Thoracic aorta (tissue), 2 donors: ENCODE data around the gene AGAP9. TPM values are rescaled to one million over a fixed set of nuclear protein-coding genes. Genes with fewer than 3 reads are reported as not detected.
A peak's percentile ranks its signal among the peaks of the same experiment; 100 is the strongest.
"Not testable (repeated sequence)": the region's sequence is repeated elsewhere in the genome, so short reads cannot be mapped to it uniquely, and the experiment has no call there.

Experiments
- ATAC-seq: fragments of 150-250 bp; one replicate; pipeline ENCODE4 v1.8.0; 2017; ENCODE audit warnings: low read depth; ENCODE audit not compliant: insufficient number of reproducible peaks, low FRiP score
- DNase-seq: peaks from one replicate; pipeline ENCODE4 v3.0.0-alpha.2; 2020; ENCODE audit warnings: low spot score
- H3K27ac ChIP-seq, 2 donors: fragments of 200-600 bp; sonication (generic); 1 replicate in 1 of 2; 2 replicates in 1 of 2; pipeline ENCODE4 v1.5.1; 2016; ENCODE audit warnings: mild to moderate bottlenecking in 2 of 2, moderate library complexity in 2 of 2
- H3K27me3 ChIP-seq: fragments of 200-600 bp; sonication (generic); replicated peaks from 2 replicates; pipeline ENCODE4 v1.6.0; 2016; ENCODE audit warnings: mild to moderate bottlenecking; ENCODE audit not compliant: insufficient read depth
- H3K36me3 ChIP-seq: fragments of 200-600 bp; sonication (generic); one replicate; pipeline ENCODE4 v1.5.1; 2016
- H3K4me1 ChIP-seq, 2 donors: fragments of 200-600 bp; sonication (generic); 1 replicate in 1 of 2; 2 replicates in 1 of 2; pipeline versions ENCODE4 v1.5.1 to v1.6.0; 2016; ENCODE audit warnings: low read depth in 2 of 2, mild to moderate bottlenecking in 1 of 2; ENCODE audit not compliant: control insufficient read depth in 1 of 2
- H3K4me3 ChIP-seq: fragments of 200-600 bp; sonication (generic); 2 replicates; pipeline ENCODE4 v1.5.1; 2016; ENCODE audit warnings: mild to moderate bottlenecking
- H3K9me3 ChIP-seq: fragments of 200-600 bp; sonication (generic); 2 replicates; pipeline ENCODE4 v1.5.1; 2016
- total RNA-seq, 2 donors: library from RNA; depleted of rRNA; stranded (reverse); fragments of >200 nt; gene quantifications; one replicate each; pipeline versions ENCODE4 v1.1.0 to v1.2.3, GENCODE V29; 2016

The AGAP9 gene
- total RNA-seq, 2 donors from 2014 or later = 8.9 to 13.9 TPM

DNA sequence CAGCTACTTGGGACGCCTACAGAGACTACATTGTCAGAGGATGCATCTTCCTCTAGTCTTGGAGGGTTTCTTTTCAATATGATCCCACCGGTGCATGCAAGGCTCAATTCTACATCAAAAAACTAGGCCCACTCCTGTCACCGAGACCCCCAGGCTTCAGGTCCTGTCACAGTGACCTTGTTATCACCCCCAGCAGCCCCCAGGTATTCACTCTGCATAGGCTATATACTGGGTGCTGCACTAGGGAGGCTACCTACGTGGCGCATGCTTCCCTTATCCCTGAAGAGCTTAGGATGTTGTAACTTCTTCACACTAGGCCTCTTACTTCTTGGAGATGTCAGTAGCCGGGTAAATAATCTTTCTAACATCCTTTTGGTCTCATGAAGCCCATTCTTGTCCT is 31.1 kb upstream of the AGAP9 start:
- not testable (repeated sequence) for ATAC-seq, H3K4me1 ChIP-seq, H3K9me3 ChIP-seq, H3K4me3 ChIP-seq, DNase-seq, H3K27me3 ChIP-seq, H3K36me3 ChIP-seq, H3K27ac ChIP-seq

DNA sequence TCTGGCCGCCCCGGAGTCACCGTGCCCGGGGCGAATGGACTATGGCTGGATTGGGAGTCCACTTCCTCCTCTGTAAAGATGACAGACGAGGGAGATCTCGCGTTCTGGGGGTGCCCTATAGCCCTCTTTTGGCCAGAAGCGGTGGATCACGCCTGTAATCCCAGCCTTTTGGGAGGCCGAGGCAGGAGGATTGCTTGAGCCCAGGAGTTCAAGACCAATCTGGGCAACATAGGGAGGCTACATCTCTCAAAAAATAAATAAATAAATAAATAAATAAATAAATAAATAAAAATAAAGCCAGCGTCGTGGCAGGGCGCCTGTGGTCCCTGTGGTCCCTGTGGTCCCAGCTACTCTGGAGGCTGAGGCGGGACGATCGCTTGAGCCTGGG is 30.4 kb upstream of the AGAP9 start:
- not testable (repeated sequence) for H3K27me3 ChIP-seq, H3K9me3 ChIP-seq, DNase-seq, H3K4me1 ChIP-seq, H3K36me3 ChIP-seq
- Histone ChIP-seq H3K27ac (peak overlapping the region; percentile 80 to 85), H3K4me3 (peak overlapping the region; percentile 75)
- peak; percentile 17 for ATAC-seq

DNA sequence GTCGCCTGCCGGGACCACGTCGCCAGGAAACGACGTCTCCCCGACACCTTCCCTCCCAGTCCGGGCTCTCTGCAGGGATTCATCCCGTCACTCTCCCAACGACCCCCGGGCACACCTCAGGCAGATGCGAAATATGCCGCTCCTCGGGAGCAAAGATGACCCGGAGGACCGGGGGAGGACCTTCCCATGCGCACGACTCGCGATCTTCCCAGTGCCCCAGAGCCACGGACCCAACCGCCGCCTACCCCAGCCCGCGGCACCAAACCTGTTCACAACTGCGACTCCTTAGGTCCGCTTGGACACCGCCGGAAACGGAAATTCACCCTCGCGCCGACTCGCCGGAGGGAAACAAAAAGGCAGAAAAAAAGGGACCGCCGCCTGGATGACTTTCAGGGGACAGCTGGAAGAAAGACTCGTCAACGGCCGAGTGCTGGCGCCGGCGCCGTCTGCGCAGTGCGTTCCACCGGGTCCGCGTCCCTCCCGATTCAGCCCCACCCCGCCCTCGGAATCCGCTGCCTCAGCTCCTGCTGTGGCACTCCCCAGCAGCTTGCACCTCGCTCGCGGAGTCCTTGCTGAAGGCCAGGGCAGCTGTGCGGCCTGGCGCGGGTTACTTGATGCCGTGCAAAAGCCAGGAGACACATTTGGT is 29.9 kb upstream of the AGAP9 start:
- H3K36me3 ChIP-seq, H3K4me1 ChIP-seq, H3K9me3 ChIP-seq, H3K27me3 ChIP-seq: not testable (repeated sequence)
- peak overlapping the region; percentile 75 for H3K4me3 ChIP-seq
- ATAC-seq = peak; percentile 89
- H3K27ac ChIP-seq = peak overlapping the region; percentile 80 to 85
- peak; percentile 46 for DNase-seq

DNA sequence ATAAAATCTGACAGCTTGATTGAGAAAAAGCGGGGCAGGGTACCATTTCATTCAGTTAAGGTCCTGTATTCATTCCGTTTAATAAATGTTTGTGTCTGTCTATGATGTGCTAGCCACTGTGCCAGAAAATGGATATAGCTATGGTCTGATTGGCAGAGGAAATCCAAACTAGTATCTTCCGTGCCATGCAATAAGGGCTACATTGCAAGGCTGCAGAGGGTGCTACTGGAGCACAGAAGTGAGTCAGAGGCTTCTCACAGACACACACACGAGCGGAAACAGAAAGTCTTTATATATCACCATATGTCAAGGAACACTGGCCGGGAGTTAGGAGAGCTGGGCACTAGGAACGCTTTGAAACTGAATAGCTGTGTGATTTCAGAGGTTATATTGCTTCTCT is 29.3 kb upstream of the AGAP9 start:
- not testable (repeated sequence) for H3K4me1 ChIP-seq, ATAC-seq, DNase-seq, H3K27me3 ChIP-seq, H3K36me3 ChIP-seq, H3K9me3 ChIP-seq
- Histone ChIP-seq H3K4me3 (peak overlapping the region; percentile 75), H3K27ac (peak overlapping the region; percentile 80)

DNA sequence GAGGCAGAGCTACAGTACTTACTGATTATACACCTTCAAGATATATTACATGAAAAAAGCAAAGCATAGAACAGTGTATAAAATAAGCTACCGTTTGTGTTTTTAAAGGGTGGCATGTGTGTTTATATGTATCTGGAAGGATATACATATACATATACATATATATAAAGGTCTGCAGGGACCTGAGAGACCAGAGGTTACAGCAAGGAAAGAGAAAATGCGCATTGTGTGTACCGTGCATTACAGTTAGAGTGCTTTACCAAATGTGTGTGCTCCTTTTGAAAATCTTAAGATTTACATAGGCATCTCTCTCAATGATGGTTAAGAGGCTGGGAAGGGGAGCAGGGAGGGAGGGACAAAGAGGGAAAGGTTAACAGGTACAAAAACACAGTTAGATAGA is 23.8 kb upstream of the AGAP9 start:
- not testable (repeated sequence) for H3K4me3 ChIP-seq, H3K36me3 ChIP-seq, DNase-seq, H3K27ac ChIP-seq, H3K4me1 ChIP-seq, H3K27me3 ChIP-seq, H3K9me3 ChIP-seq, ATAC-seq

DNA sequence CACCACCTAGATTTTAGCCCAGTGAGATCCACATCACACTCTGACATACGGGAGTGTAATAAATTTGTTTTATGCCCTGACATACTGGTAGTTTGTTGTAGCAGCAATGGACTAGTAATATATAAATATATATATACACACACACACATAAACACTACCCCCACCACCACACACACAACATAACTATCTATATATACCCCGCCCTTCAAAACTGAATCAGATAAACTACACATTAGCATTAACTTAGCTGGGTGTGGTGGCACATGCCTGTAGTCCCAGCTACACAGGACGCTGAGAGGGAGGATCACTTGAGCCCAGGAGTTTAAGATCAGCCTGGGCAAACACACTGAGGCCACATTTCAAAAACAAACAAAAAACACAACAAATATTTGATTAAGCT is 13.0 kb upstream of the AGAP9 start:
- not testable (repeated sequence) for DNase-seq, H3K27me3 ChIP-seq, H3K4me3 ChIP-seq, ATAC-seq, H3K27ac ChIP-seq, H3K4me1 ChIP-seq, H3K36me3 ChIP-seq, H3K9me3 ChIP-seq

DNA sequence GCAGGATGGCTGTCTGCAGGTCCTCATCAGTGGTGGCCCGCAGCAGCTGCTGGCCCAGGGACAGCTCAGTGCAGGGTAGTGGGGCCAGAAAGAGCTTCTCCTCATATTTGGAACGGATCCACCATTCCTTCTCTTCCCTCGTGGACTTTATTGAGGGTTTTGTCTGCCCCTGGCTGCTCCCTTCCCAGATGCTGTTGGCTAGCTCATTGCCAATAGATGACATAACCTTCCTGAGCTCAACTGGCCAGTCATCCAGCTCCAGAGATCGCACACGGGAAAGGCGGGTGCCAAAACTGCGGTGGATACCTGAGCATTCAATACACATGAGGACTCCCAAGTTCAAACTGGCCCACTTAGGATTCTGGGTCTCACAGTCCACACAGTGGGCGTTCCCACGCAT is 21.1 kb downstream of the AGAP9 start:
- H3K4me1 ChIP-seq, H3K27me3 ChIP-seq, H3K27ac ChIP-seq, H3K36me3 ChIP-seq, ATAC-seq, DNase-seq, H3K9me3 ChIP-seq, H3K4me3 ChIP-seq: not testable (repeated sequence)

DNA sequence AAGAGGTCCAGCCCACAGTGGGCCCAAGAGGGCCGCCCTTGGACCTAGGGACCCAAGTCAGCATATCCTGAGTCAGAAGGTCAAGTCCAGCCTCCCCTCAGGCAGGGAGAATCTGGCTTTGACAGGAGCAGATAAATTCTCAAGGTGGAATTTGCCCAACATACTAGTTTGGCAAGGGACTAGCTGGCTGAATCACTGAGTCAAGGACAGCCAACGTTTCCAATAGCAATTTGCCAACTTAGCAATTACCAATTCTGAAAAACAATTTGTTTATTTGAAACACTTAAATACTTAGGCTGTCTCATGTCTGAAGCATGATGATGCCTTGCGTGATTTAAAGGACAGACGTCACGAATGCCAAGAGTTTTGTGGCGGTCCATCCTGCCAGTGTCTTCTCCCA is 29.2 kb downstream of the AGAP9 start:
- H3K9me3 ChIP-seq, ATAC-seq: not testable (repeated sequence)

DNA sequence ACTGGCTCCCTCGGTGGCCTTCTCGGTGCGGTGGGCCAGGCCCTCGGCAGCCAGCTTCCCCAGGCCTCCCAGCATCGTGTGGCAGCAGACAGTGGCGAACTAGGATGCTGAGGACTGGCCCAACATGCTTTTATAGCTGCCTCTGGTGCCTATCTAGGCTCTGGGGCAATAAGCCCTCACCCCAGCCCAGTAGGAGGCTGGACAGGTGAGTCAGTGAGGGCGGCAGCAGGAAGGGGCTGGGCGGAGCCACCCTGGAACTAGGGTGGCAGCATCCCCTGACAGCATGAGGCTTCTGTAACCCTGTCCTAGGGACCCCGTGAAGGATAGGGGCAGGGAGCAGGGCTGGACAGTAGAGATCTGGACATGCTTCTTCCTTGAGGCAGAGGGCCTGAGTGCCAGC is 31.8 kb downstream of the AGAP9 start, which contains the start of gene FAM25G:
Gene FAM25G, minus strand, starts transcription at position 101 of the 400 bp plus-strand sequence. Its CDS starts 26 bp downstream, at position 75.
- not testable (repeated sequence) for ATAC-seq, H3K27me3 ChIP-seq, DNase-seq, H3K27ac ChIP-seq, H3K4me3 ChIP-seq, H3K4me1 ChIP-seq, H3K36me3 ChIP-seq, H3K9me3 ChIP-seq

More for the DNA sequence above, 29.2 kb downstream of the AGAP9 start:
- H3K27me3 ChIP-seq, H3K4me3 ChIP-seq, H3K27ac ChIP-seq, H3K36me3 ChIP-seq, H3K4me1 ChIP-seq, DNase-seq: not testable (repeated sequence)

DNA sequence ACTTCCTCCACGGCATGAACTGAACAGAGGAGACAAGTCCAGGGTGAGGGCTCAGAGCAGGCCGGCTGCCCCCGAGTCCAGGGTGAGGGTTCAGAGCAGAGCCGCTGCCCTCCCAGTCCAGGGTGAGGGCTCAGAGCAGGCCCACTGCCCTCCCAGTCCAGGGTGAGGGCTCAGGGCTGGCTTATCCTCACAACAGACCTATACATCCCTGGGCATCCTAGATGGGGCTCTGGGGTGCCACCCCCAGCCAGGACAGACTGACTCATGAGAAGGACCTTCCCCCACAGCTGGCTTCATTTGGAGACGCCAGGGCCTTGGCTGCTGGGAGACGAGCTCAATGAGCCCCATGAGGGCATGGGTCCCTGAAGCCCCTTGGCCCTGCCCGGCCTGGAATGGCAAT is 33.8 kb downstream of the AGAP9 start:
- ATAC-seq, H3K27me3 ChIP-seq, H3K27ac ChIP-seq, H3K36me3 ChIP-seq, H3K9me3 ChIP-seq, H3K4me1 ChIP-seq, H3K4me3 ChIP-seq, DNase-seq: not testable (repeated sequence)

DNA sequence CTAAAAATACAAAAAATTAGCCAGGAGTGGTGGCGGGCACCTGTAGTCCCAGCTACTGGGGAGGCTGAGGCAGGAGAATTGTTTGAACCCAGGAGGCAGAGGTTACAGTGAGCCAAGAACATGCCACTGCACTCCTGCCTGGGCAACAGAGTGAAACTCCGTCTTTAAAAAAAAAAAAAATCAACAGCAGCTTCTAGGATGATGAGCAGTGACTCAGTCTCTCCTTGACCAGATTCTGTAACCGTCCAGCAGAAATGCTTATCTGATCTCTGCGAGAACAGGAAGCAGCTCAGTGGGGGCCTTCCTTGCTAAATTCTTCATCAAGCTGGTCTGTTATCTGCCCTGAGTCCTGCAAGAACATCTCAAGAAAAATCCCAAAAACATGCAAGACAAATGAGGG is 37.5 kb downstream of the AGAP9 start:
- H3K27me3 ChIP-seq, H3K4me3 ChIP-seq, ATAC-seq, DNase-seq, H3K27ac ChIP-seq, H3K4me1 ChIP-seq, H3K9me3 ChIP-seq, H3K36me3 ChIP-seq: not testable (repeated sequence)

DNA sequence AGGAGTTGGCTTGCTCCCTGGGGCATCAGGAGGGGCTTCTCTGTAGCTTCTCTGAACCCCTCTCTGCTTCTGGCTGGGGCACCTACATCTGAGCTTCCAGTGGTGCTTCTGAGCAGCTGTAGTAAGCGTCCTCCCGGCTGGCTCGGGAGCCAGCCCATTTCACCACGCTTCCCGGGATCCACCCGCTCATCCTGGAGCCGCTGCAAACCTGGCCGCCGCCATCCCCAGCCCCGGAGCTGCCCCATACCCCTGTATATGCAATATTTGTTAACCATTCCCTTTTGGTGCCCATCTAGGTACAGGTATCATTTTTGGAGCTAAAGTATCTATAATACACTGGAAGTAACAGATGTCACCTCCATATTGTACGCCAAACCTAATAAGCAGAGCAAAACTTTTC is 38.7 kb downstream of the AGAP9 start:
- not testable (repeated sequence) for H3K27ac ChIP-seq, DNase-seq, H3K36me3 ChIP-seq, H3K9me3 ChIP-seq, H3K27me3 ChIP-seq, H3K4me1 ChIP-seq, H3K4me3 ChIP-seq, ATAC-seq

DNA sequence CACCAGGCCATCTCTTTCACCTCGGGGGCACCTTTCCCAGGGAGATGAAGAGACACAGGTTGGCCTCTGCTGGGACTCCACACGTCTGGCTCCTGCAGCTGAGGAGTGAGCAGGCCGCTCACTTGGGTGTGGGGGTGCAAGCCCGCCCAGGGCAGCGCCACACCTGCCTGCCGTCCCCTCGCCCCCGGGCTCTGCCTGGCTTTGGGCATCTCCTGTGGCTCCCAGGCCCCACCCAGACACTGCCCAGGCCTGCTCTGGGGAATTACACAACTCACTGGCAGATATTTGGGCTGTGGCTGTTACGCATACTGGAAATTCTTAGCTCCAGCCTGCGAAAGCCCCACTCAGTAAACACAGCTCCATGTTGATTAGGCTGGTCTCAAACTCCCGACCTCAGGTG is 39.5 kb downstream of the AGAP9 start, which contains the start of gene ANXA8:
Gene ANXA8, minus strand, starts transcription at position 193 of the 400 bp plus-strand sequence. Its CDS starts 182 bp downstream, at position 11.
- not testable (repeated sequence) for ATAC-seq, H3K27ac ChIP-seq, H3K27me3 ChIP-seq, H3K9me3 ChIP-seq, H3K36me3 ChIP-seq, H3K4me1 ChIP-seq, DNase-seq, H3K4me3 ChIP-seq
